GM23338 (cell line): ENCODE measurements around the gene IGSF1. TPM values are rescaled to one million over a fixed set of nuclear protein-coding genes. Genes with fewer than 3 reads are reported as not detected.

Source experiments
- ATAC-seq: fragments of 200-7000 bp; cut with Tn5 transposase; 3 replicates; pipeline ENCODE4 v1.9.1; 2020
- DNase-seq: peaks from one replicate; pipeline ENCODE4 v3.0.0-alpha.2; 2015; ENCODE audit warnings: low spot score
- H2AFZ ChIP-seq: fragments of 200-600 bp; sonication (generic); 2 replicates; pipeline ENCODE4 v1.8.0; 2016; ENCODE audit warnings: antibody characterized with exemption, mild to moderate bottlenecking, moderate library complexity
- H3F3A ChIP-seq: fragments of 200-600 bp; sonication (generic); replicated peaks from 2 replicates; pipeline ENCODE4 v1.8.0; 2017; ENCODE audit warnings: antibody characterized with exemption, mixed run types, low read depth
- H3K27ac ChIP-seq: fragments of 200-600 bp; sonication (generic); 2 replicates; pipeline ENCODE4 v1.6.1; 2016; ENCODE audit warnings: low read depth
- H3K27me3 ChIP-seq: fragments of 200-600 bp; sonication (generic); 2 replicates; pipeline ENCODE4 v1.8.0; 2016; ENCODE audit warnings: mild to moderate bottlenecking, mixed run types, moderate library complexity; ENCODE audit not compliant: insufficient read depth
- H3K36me3 ChIP-seq: fragments of 200-600 bp; sonication (generic); 2 replicates; pipeline ENCODE4 v1.8.0; 2016; ENCODE audit warnings: mild to moderate bottlenecking; ENCODE audit not compliant: insufficient read depth
- H3K4me1 ChIP-seq: fragments of 200-600 bp; sonication (generic); 2 replicates; pipeline ENCODE4 v1.8.0; 2016; ENCODE audit warnings: mild to moderate bottlenecking, moderate library complexity; ENCODE audit not compliant: insufficient read depth
- H3K4me2 ChIP-seq: fragments of 200-600 bp; sonication (generic); 2 replicates; pipeline ENCODE4 v1.7.1; 2017; ENCODE audit warnings: mixed run types
- H3K4me3 ChIP-seq: fragments of 200-600 bp; sonication (generic); 2 replicates; pipeline ENCODE4 v1.6.1; 2016; ENCODE audit warnings: mixed run types
- H3K79me2 ChIP-seq: fragments of 200-600 bp; sonication (generic); replicated peaks from 2 replicates; pipeline ENCODE4 v1.8.0; 2017; ENCODE audit warnings: mild to moderate bottlenecking; ENCODE audit not compliant: insufficient read depth
- H3K9me2 ChIP-seq: fragments of 200-600 bp; sonication (generic); 2 replicates; pipeline ENCODE4 v1.8.0; 2017; ENCODE audit not compliant: insufficient read depth
- H4K20me1 ChIP-seq: fragments of 200-600 bp; sonication (generic); replicated peaks from 2 replicates; pipeline ENCODE4 v1.8.0; 2017; ENCODE audit warnings: mild to moderate bottlenecking; ENCODE audit not compliant: insufficient read depth
- H3K27ac Mint-ChIP-seq: 2 replicates; pipeline ENCODE4 v1.8.0; 2020; ENCODE audit warnings: inconsistent platforms, mild to moderate bottlenecking, moderate library complexity, mixed read lengths
- H3K27me3 Mint-ChIP-seq: 3 replicates; pipeline ENCODE4 v1.8.0; 2022; ENCODE audit warnings: low read depth, mild to moderate bottlenecking, moderate library complexity, mixed read lengths, inconsistent platforms; ENCODE audit not compliant: insufficient read depth, poor library complexity
- H3K36me3 Mint-ChIP-seq: 3 replicates; pipeline ENCODE4 v1.8.0; 2021; ENCODE audit warnings: low read depth, mild to moderate bottlenecking, inconsistent platforms, moderate library complexity, mixed read lengths
- H3K4me1 Mint-ChIP-seq: 3 replicates; pipeline ENCODE4 v1.8.0; 2020; ENCODE audit warnings: mild to moderate bottlenecking, inconsistent platforms, mixed read lengths
- H3K4me3 Mint-ChIP-seq: 3 replicates; pipeline ENCODE4 v1.8.0; 2021; ENCODE audit warnings: moderate library complexity, mild to moderate bottlenecking, inconsistent platforms, mixed read lengths
- H3K9me3 Mint-ChIP-seq: 3 replicates; pipeline ENCODE4 v1.8.0; 2020; ENCODE audit warnings: moderate library complexity, mild to moderate bottlenecking, inconsistent platforms, mixed read lengths
- ETS1 ChIP-seq: IDR thresholded peaks from 2 replicates; pipeline ENCODE4 v1.6.1; 2016; ENCODE audit warnings: antibody characterized with exemption
- EZH2phosphoT487 ChIP-seq: fragments of 200-600 bp; sonication (generic); IDR thresholded peaks from one replicate; pipeline ENCODE4 v1.8.1; 2018; ENCODE audit warnings: antibody characterized with exemption; ENCODE audit not compliant: unreplicated experiment
- JUNB ChIP-seq: IDR thresholded peaks from one replicate; pipeline ENCODE4 v1.6.1; 2016; ENCODE audit warnings: antibody characterized with exemption; ENCODE audit not compliant: unreplicated experiment
- NANOG ChIP-seq: IDR thresholded peaks from 2 replicates; pipeline ENCODE4 v1.6.1; 2016; ENCODE audit warnings: antibody characterized with exemption, borderline replicate concordance
- POLR2AphosphoS5 ChIP-seq: IDR thresholded peaks from 2 replicates; pipeline ENCODE4 v1.6.1; 2016; ENCODE audit warnings: antibody characterized with exemption, low read depth
- REST ChIP-seq: IDR thresholded peaks from one replicate; pipeline ENCODE4 v1.6.1; 2018; ENCODE audit warnings: antibody characterized with exemption; ENCODE audit not compliant: unreplicated experiment
- STAT1 ChIP-seq: IDR thresholded peaks from one replicate; pipeline ENCODE4 v1.6.1; 2016; ENCODE audit warnings: antibody characterized with exemption; ENCODE audit not compliant: unreplicated experiment
- ZNF114 ChIP-seq: fragments of 250-450 bp; sonication (Bioruptor Pico); IDR thresholded peaks from 2 replicates; pipeline ENCODE4 v1.5.0; 2020; ENCODE audit warnings: mild to moderate bottlenecking, moderate library complexity
- ZNF331 ChIP-seq: fragments of 250-450 bp; sonication (Bioruptor Pico); IDR thresholded peaks from 2 replicates; pipeline ENCODE4 v1.5.0; 2020; ENCODE audit warnings: low read depth, mild to moderate bottlenecking, moderate library complexity
- polyA plus RNA-seq: library from polyadenylated mRNA; unstranded; fragments of >200 nt; fragmentation: Nextera tagmentation; extraction: Ambion mirVana; gene quantifications from 2 replicates; pipeline ENCODE4 v1.2.1, GENCODE V29; 2016
- total RNA-seq: library from RNA; depleted of rRNA; stranded (reverse); fragments of >200 nt; shearing (Covaris generic); gene quantifications from 2 replicates; pipeline ENCODE4 v1.2.3, GENCODE V29; 2014
- TF ChIP-seq, protein P1 (sequence below): fragments of 250-450 bp; sonication (Bioruptor Pico); IDR thresholded peaks from 2 replicates; pipeline ENCODE4 v1.5.0; 2020; ENCODE audit warnings: mild to moderate bottlenecking, moderate library complexity

The IGSF1 gene
- total and polyA plus RNA-seq, 2 experiments from 2014 or later: 12.8 to 19.5 TPM

DNA sequence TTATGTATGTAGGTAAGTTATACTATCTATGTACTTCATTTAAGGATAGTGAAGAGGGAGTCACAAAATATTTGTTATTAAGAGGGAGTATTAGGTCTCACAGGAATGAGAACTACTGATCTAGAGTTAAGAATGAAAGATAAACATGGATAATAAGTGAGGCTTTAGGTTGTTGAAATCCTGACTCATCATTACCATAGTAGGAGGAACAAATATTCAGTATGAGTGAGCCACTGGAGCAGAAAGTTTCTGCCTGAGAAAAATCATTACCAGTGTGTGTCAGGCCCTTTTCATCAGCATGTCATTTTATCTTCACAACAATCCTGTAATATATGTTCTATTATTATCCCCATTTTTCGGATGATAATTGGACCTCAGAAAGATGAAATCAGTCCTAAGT is 27.2 kb upstream of the IGSF1 start:
- DNase-seq (no peak), ATAC-seq (no peak)
- H3K9me2 ChIP-seq: no peaks in the 10 kb centered on the region
- H3K4me1 ChIP-seq: no peaks in the 10 kb centered on the region
- H3K36me3 ChIP-seq: no peaks in the 10 kb centered on the region
- no peaks in the 10 kb centered on the region for H3K79me2 ChIP-seq
- no peak overlapping the region for H2AFZ ChIP-seq
- no peaks in the 10 kb centered on the region for H4K20me1 ChIP-seq
- H3K27ac Mint-ChIP-seq: no peak overlapping the region
- H3K36me3 Mint-ChIP-seq: no peaks in the 10 kb centered on the region
- TF ChIP-seq, protein P1, sequence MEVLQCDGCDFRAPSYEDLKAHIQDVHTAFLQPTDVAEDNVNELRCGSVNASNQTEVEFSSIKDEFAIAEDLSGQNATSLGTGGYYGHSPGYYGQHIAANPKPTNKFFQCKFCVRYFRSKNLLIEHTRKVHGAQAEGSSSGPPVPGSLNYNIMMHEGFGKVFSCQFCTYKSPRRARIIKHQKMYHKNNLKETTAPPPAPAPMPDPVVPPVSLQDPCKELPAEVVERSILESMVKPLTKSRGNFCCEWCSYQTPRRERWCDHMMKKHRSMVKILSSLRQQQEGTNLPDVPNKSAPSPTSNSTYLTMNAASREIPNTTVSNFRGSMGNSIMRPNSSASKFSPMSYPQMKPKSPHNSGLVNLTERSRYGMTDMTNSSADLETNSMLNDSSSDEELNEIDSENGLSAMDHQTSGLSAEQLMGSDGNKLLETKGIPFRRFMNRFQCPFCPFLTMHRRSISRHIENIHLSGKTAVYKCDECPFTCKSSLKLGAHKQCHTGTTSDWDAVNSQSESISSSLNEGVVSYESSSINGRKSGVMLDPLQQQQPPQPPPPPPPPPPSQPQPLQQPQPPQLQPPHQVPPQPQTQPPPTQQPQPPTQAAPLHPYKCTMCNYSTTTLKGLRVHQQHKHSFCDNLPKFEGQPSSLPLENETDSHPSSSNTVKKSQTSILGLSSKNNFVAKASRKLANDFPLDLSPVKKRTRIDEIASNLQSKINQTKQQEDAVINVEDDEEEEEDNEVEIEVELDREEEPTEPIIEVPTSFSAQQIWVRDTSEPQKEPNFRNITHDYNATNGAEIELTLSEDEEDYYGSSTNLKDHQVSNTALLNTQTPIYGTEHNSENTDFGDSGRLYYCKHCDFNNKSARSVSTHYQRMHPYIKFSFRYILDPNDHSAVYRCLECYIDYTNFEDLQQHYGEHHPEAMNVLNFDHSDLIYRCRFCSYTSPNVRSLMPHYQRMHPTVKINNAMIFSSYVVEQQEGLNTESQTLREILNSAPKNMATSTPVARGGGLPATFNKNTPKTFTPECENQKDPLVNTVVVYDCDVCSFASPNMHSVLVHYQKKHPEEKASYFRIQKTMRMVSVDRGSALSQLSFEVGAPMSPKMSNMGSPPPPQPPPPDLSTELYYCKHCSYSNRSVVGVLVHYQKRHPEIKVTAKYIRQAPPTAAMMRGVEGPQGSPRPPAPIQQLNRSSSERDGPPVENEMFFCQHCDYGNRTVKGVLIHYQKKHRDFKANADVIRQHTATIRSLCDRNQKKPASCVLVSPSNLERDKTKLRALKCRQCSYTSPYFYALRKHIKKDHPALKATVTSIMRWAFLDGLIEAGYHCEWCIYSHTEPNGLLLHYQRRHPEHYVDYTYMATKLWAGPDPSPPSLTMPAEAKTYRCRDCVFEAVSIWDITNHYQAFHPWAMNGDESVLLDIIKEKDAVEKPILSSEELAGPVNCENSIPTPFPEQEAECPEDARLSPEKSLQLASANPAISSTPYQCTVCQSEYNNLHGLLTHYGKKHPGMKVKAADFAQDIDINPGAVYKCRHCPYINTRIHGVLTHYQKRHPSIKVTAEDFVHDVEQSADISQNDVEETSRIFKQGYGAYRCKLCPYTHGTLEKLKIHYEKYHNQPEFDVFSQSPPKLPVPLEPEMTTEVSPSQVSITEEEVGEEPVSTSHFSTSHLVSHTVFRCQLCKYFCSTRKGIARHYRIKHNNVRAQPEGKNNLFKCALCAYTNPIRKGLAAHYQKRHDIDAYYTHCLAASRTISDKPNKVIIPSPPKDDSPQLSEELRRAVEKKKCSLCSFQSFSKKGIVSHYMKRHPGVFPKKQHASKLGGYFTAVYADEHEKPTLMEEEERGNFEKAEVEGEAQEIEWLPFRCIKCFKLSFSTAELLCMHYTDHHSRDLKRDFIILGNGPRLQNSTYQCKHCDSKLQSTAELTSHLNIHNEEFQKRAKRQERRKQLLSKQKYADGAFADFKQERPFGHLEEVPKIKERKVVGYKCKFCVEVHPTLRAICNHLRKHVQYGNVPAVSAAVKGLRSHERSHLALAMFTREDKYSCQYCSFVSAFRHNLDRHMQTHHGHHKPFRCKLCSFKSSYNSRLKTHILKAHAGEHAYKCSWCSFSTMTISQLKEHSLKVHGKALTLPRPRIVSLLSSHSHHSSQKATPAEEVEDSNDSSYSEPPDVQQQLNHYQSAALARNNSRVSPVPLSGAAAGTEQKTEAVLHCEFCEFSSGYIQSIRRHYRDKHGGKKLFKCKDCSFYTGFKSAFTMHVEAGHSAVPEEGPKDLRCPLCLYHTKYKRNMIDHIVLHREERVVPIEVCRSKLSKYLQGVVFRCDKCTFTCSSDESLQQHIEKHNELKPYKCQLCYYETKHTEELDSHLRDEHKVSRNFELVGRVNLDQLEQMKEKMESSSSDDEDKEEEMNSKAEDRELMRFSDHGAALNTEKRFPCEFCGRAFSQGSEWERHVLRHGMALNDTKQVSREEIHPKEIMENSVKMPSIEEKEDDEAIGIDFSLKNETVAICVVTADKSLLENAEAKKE: no peak
- no peak for TF ChIP-seq EZH2phosphoT487
- no peak for TF ChIP-seq NANOG
- TF ChIP-seq ZNF331 (CRISPR knock-in tag): no peak
- TF ChIP-seq ETS1: no peak
- TF ChIP-seq POLR2AphosphoS5: no peak
- no peak for TF ChIP-seq ZNF114 (CRISPR knock-in tag)
- no peak for TF ChIP-seq STAT1
- no peak for TF ChIP-seq REST
- TF ChIP-seq JUNB: no peak
- H3K4me1 Mint-ChIP-seq: peaks cover 7% of the 10 kb centered on the region; the same call in 2 of the 3 replicates
- no peak overlapping the region for H3K27ac ChIP-seq
- H3K9me3 Mint-ChIP-seq: no peaks in the 10 kb centered on the region
- H3K27me3 Mint-ChIP-seq: no peaks in the 10 kb centered on the region
- no peaks in the 10 kb centered on the region for H3K27me3 ChIP-seq
- H3F3A ChIP-seq: no peaks in the 10 kb centered on the region
- H3K4me3 ChIP-seq: no peak overlapping the region
- H3K4me2 ChIP-seq: no peak overlapping the region
- no peak overlapping the region for H3K4me3 Mint-ChIP-seq
